Naive B cell (primary cell): Measurements from ENCODE around the gene NIP7. TPM values are rescaled to one million over a fixed set of nuclear protein-coding genes. Genes with fewer than 3 reads are reported as not detected.

Source experiments
- polyA plus RNA-seq, 6 donors: library from polyadenylated mRNA; unstranded; fragments of 300-500 nt; fragmentation: Illumina TruSeq; gene quantifications; one replicate each; pipeline ENCODE4 v1.2.3, GENCODE V29; 2021; ENCODE audit warnings: low read depth in 6 of 6

NIP7 gene
- polyA plus RNA-seq, 6 donors from 2014 or later: 21.0 to 30.4 (median 23.7) TPM

Other genes with a start within 250 kb of the NIP7 start
- gene HAS3, start 234.1 kb upstream of the NIP7 start, polyA plus RNA-seq: under 1 TPM in 4 of 6 donors, not detected in 2; 0.08 to 0.48 (median 0.28) TPM
- gene CHTF8, start 207.2 kb upstream of the NIP7 start, polyA plus RNA-seq: 100 to 1,000 TPM; 182 to 277 (median 241) TPM
- 100 to 1,000 TPM in 1 of 6 donors, 10 to 100 TPM in 5; 45.1 to 103 (median 58.6) TPM for gene UTP4, start 207.1 kb upstream of the NIP7 start, polyA plus RNA-seq
- gene SNTB2, start 152.6 kb upstream of the NIP7 start, polyA plus RNA-seq: 1 to 10 TPM; 2.4 to 7.1 (median 4.2) TPM
- 10 to 100 TPM; 22.2 to 35.1 (median 27.8) TPM for gene VPS4A, start 28.4 kb upstream of the NIP7 start, polyA plus RNA-seq
- gene PDF, start 9.2 kb upstream of the NIP7 start, polyA plus RNA-seq: 10 to 100 TPM in 3 of 6 donors, 1 to 10 TPM in 3; 8.7 to 16.0 (median 11.1) TPM
- gene COG8, start 208 bp upstream of the NIP7 start, polyA plus RNA-seq: 10 to 100 TPM; 25.4 to 57.1 (median 34.3) TPM
- under 1 TPM in 1 of 6 donors, not detected in 5; 0.44 TPM for gene TMED6, start 12.0 kb downstream of the NIP7 start, polyA plus RNA-seq
- 10 to 100 TPM; 18.5 to 33.6 (median 28.4) TPM for gene TERF2, start 46.2 kb downstream of the NIP7 start, polyA plus RNA-seq
- gene CYB5B, start 84.8 kb downstream of the NIP7 start, polyA plus RNA-seq: 100 to 1,000 TPM in 5 of 6 donors, 10 to 100 TPM in 1; 68.3 to 107 (median 103) TPM
- gene NFAT5, start 226.2 kb downstream of the NIP7 start, polyA plus RNA-seq: 10 to 100 TPM in 2 of 6 donors, 1 to 10 TPM in 3, under 1 TPM in 1; 0.54 to 12.4 (median 9.0) TPM